GM13977 (cell line): Measurements from ENCODE around the gene PRPS1L1.

Source experiments
- DNase-seq: peaks from one replicate; pipeline ENCODE4 v3.0.0; 2012; ENCODE audit warnings: low spot score
- in situ Hi-C: fragments of 300-500 bp; cut with MboI; formaldehyde crosslinking; loops from one replicate; pipeline ENCODE4 v1.12.0; 2022; ENCODE audit warnings: low sequenced_read_pairs, low pct_unique_long_range_greater_than_20kb, mixed read lengths, inconsistent platforms; ENCODE audit not compliant: unreplicated experiment
- TF ChIP-seq, protein P1 (sequence below): IDR thresholded peaks from 2 replicates; pipeline ENCODE4 v1.5.1; 2012; ENCODE audit warnings: mild to moderate bottlenecking, control low read depth; ENCODE audit not compliant: insufficient read depth; ENCODE audit errors: extremely low read depth, missing control alignments

Gene PRPS1L1

DNA sequence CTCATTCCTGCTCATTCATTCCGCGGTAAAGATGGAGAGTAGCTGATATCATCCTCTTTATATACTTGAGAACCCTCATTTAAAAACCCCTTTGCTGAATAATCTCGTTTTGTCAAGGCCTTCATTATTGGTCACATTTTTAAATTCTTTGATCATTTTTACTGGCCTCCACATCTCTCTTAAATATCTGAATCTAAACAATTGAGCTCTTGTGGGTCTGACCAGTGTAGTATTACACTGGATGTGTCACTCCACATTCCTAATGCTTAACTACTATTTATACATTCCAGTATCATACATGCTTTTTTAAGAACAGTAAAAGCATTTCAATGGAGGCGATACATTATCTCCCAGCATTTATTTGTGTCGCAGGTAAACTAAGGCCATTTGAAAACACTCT lies 12.6 kb upstream of the PRPS1L1 start:
- TF ChIP-seq, protein P1, sequence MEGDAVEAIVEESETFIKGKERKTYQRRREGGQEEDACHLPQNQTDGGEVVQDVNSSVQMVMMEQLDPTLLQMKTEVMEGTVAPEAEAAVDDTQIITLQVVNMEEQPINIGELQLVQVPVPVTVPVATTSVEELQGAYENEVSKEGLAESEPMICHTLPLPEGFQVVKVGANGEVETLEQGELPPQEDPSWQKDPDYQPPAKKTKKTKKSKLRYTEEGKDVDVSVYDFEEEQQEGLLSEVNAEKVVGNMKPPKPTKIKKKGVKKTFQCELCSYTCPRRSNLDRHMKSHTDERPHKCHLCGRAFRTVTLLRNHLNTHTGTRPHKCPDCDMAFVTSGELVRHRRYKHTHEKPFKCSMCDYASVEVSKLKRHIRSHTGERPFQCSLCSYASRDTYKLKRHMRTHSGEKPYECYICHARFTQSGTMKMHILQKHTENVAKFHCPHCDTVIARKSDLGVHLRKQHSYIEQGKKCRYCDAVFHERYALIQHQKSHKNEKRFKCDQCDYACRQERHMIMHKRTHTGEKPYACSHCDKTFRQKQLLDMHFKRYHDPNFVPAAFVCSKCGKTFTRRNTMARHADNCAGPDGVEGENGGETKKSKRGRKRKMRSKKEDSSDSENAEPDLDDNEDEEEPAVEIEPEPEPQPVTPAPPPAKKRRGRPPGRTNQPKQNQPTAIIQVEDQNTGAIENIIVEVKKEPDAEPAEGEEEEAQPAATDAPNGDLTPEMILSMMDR: no peak
- DNase-seq: no peak
- in situ Hi-C loops: no loop called here

DNA sequence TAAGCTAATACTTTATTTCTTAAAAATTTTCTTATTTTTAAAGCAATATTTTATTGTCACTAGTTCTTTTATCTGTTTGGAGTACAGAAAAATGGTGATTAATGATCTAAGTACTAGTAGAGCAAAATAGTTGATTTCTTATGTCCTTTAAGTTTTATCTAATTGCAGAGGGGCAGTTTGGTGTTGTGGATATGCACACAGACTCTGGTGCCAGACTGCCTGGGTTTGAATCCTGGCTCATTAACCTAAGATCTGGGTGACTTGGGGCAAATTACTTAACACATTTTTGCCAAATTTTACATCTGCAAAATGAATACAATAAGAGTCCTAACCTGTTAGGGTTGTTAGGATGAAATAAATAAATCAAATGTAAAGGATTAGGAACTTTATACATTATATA lies 10.7 kb upstream of the PRPS1L1 start:
- in situ Hi-C loops: no loop called here
- no peak for DNase-seq
- TF ChIP-seq, protein P1: no peak

DNA sequence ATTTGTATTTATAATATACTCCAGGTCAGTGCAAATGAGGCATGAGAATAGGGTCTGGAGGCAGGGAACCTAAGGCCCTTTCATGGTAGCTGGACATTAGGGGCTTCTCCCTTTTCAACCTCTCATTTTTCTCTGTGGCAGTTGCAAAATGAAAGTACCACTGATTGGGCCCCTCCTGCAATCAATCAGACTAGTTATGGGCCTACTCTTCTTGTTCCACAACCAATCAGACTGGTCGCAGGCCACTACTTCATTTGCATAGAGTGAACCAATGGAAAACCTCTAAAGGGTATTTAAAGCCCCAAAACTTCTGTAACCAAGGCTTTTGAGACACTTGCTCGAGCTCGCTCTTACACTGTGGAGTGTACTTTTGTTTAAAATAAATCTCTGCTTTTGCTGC lies 10.0 kb upstream of the PRPS1L1 start:
- TF ChIP-seq, protein P1: no peak
- in situ Hi-C loops: no loop called here
- DNase-seq: no peak

DNA sequence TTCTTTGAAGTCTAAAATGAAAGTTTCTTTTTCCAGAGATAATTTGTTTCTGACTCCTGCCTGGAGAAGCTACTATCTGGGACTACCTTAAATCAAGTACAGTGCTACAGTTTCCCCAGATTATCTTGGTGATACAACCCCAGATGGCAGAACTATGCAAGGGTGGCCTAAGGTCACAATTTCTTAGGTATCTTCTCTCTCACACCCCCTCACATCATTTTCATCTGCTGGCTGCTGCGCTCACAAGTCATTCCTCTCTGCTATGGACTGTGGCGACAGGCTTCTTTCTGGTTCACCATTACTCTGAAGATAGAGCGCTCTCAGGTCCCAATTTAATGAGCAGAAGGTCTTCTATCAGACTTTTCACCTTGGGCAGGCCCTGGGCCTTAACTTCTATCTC lies 9.1 kb upstream of the PRPS1L1 start:
- TF ChIP-seq, protein P1: no peak
- in situ Hi-C loops: no loop called here
- DNase-seq: no peak

DNA sequence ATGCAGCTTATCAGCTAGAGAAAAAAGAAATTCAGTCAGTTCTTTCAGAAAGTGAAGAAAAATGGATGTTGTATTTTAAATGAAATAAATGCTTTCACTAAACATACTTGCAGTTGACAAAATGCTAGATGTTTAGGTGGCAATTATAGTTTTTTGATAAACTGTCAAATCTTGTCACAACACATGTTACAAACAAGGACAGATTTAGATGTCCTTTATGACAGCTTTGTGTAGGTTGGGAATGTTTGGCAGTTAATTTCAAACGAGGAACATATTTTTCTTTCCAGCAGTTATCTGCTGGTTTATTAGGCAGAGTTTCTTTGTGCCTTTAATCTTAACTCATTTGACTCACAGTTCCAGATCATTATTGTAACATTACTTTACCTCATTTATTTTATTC lies 3.1 kb upstream of the PRPS1L1 start:
- TF ChIP-seq, protein P1: no peak
- DNase-seq: no peak
- in situ Hi-C loops: no loop called here

DNA sequence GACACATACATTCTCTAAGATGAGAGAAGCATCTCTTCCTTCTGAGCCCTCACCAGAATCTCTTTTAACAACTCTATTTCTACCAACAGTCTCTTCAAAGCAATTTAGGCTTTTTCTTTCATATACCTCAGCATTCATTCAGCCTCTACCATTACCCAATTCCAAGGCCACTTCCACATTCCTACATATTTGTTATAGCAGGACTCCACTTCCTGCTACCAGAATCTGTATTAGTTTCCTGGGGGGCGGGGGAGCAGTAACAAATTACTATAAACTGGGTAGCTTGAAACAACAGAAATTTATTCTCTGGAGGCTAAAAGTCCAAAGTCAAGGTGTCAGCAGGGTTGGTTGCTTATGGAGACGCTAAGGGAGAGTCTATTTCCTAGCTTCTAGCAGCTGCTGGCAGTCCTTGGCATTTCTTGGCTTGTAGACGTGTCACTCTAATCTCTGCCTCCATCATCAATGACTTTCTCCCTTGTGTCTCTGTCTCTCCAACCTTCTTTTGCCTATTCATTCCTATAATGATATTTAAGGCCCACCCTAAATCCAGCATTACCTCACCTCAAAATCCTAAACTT lies 7.4 kb downstream of the PRPS1L1 start:
- TF ChIP-seq, protein P1: no peak
- DNase-seq: no peak
- in situ Hi-C loops: no loop called here

DNA sequence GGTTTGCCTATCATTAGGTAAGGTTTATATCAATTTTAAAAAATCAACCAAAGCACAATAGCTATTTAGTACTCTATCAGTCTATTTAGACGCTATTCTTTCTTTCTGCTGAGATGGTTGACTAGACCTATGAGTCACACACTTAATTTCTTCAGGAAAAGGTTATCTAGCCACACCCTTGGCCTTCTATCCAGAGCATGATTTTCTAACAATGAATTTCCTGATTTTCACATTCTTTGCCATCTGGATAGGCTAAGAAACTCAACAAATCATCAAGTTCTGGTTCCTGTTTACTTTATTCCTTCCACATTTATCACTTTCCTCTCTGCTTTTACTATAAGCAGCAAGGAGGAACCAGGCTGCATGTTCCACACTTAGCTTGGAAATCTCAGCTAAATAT lies 8.1 kb downstream of the PRPS1L1 start:
- TF ChIP-seq, protein P1: no peak
- DNase-seq: no peak
- in situ Hi-C loops: no loop called here
